Measurements from ENCODE around the gene SYNC. TPM values are rescaled to one million over a fixed set of nuclear protein-coding genes. Genes with fewer than 3 reads are reported as not detected.
A peak's percentile ranks its signal among the peaks of the same experiment; 100 is the strongest.

The SYNC gene
- total and polyA plus RNA-seq, 9 of the 15 experiments (the other 6 are each of a cell fraction or from before 2014, with no cell fraction given), result 0.49 to 1.1 (median 0.87) TPM

DNA sequence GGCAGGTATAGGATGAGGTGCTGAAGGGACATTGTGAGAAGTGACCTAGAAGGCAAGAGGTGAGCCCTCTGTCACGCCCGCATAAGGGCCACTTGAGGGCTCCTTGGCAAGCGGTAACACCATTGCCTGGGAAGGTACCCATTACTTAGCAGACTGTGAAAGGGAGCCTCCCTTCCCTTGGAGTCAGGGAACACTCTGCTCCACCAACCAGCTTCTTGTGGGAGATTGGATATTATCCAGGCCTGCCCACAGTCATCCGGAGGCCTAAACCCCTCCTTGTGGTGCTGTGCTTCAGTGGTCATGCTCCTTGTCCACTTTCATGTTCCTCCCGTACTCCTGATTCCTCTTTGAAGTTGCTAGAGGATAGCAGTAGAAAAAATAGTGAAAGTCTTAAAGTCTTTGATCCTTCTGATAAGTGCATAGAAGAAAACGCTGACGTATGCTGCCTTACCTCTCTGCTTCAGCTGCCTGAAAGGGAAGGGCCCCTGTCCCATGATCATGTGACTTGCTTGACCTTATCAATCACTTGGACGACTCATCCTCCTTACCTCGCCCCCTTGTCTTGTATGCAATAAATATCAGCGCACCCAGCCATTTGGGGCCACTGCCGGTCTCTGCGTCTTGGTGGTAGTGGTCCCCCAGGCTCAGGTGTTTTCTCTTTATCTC is 35.5 kb downstream of the SYNC start (continued):
- TF ChIP-seq PBX2 (CRISPR knock-in tag; IDR thresholded peaks at IDR 0.05; ENCODE audit: low read depth) (no peak), PBX2 (tag; conservative IDR thresholded peaks at IDR 0.05; ENCODE audit: low read depth) (0 out of 2 replicates have a peak, but pooled peaks have one; percentile 37), CBFA2T2 (conservative IDR thresholded peaks at IDR 0.05) (0 out of 2 replicates have a peak, but pooled peaks have one; percentile 13), USF2 (CRISPR knock-in tag; IDR thresholded peaks at IDR 0.05) (peak; percentile 50; the same call in 1 of the 2 replicates), TFAP4 (CRISPR knock-in tag; IDR thresholded peaks at IDR 0.05; ENCODE audit: borderline replicate concordance) (no peak), ZNF316 (IDR thresholded peaks at IDR 0.05) (peak; percentile 61)
- TF ChIP-seq, protein P1, sequence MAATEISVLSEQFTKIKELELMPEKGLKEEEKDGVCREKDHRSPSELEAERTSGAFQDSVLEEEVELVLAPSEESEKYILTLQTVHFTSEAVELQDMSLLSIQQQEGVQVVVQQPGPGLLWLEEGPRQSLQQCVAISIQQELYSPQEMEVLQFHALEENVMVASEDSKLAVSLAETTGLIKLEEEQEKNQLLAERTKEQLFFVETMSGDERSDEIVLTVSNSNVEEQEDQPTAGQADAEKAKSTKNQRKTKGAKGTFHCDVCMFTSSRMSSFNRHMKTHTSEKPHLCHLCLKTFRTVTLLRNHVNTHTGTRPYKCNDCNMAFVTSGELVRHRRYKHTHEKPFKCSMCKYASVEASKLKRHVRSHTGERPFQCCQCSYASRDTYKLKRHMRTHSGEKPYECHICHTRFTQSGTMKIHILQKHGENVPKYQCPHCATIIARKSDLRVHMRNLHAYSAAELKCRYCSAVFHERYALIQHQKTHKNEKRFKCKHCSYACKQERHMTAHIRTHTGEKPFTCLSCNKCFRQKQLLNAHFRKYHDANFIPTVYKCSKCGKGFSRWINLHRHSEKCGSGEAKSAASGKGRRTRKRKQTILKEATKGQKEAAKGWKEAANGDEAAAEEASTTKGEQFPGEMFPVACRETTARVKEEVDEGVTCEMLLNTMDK (IDR thresholded peaks at IDR 0.05; ENCODE audit: borderline replicate concordance, insufficient read depth, low read depth, low read length, poor library complexity, severe bottlenecking), result no peak

All from K562 (cell line).